ENCODE data around the gene OGDH. TPM values are rescaled to one million over a fixed set of nuclear protein-coding genes. Genes with fewer than 3 reads are reported as not detected.

The OGDH gene
- total and polyA plus RNA-seq, 2 experiments from 2014 or later = 13.5 to 76.9 TPM

- H3K36me3 Mint-ChIP-seq (ENCODE audit: low read depth) = peaks cover 81% of the 10 kb centered on the region
- no peak overlapping the region for H3K27ac ChIP-seq (ENCODE audit: low read depth)
- no peak overlapping the region for H2AFZ ChIP-seq
- peaks cover 22% of the 10 kb centered on the region for H3K27me3 Mint-ChIP-seq (ENCODE audit: insufficient read depth, low read depth, poor library complexity)
- H3K9me2 ChIP-seq (ENCODE audit: insufficient read depth) = no peaks in the 10 kb centered on the region
- no peak overlapping the region for H3K4me2 ChIP-seq
- H3K36me3 ChIP-seq (ENCODE audit: insufficient read depth) = peaks cover 39% of the 10 kb centered on the region
- no peak overlapping the region for H3K4me3 ChIP-seq
- no peak overlapping the region for H3K27ac Mint-ChIP-seq
- no peak for DNase-seq (ENCODE audit: low spot score)
- no peak overlapping the region for H3K4me3 Mint-ChIP-seq
- H3K9me3 Mint-ChIP-seq = no peaks in the 10 kb centered on the region
- H3F3A ChIP-seq (replicated peaks; ENCODE audit: low read depth) = peaks cover 12% of the 10 kb centered on the region; the same call in 1 of the 2 replicates
- no peak for TF ChIP-seq ETS1 (IDR thresholded peaks at IDR 0.05)
- TF ChIP-seq REST (IDR thresholded peaks at IDR 0.05; ENCODE audit: unreplicated experiment) = no peak
- no peak for TF ChIP-seq ZNF462 (CRISPR knock-in tag; IDR thresholded peaks at IDR 0.05)
- TF ChIP-seq STAT1 (IDR thresholded peaks at IDR 0.05; ENCODE audit: unreplicated experiment) = no peak
- TF ChIP-seq ZNF114 (CRISPR knock-in tag; IDR thresholded peaks at IDR 0.05) = no peak
- no peak for TF ChIP-seq ZNF331 (CRISPR knock-in tag; IDR thresholded peaks at IDR 0.05; ENCODE audit: low read depth)
- no peak for TF ChIP-seq CTCF (conservative IDR thresholded peaks at IDR 0.05; ENCODE audit: low read depth in 2 of 2)
- no peak for TF ChIP-seq CREB1 (CRISPR knock-in tag; IDR thresholded peaks at IDR 0.05; ENCODE audit: low read depth)
- no peak for TF ChIP-seq JUNB (IDR thresholded peaks at IDR 0.05; ENCODE audit: unreplicated experiment)
- TF ChIP-seq POLR2AphosphoS5 (IDR thresholded peaks at IDR 0.05; ENCODE audit: low read depth) = no peak
- no peak for TF ChIP-seq EZH2 (IDR thresholded peaks at IDR 0.05; ENCODE audit: low read depth, unreplicated experiment)
- no peak for TF ChIP-seq EZH2phosphoT487 (IDR thresholded peaks at IDR 0.05; ENCODE audit: unreplicated experiment)
- TF ChIP-seq NANOG (IDR thresholded peaks at IDR 0.05; ENCODE audit: borderline replicate concordance) = no peak
- H3K79me2 ChIP-seq (replicated peaks; ENCODE audit: insufficient read depth) = no peaks in the 10 kb centered on the region
- peaks cover 5% of the 10 kb centered on the region for H3K4me1 Mint-ChIP-seq
- ATAC-seq = no peak
- H4K20me1 ChIP-seq (replicated peaks; ENCODE audit: insufficient read depth) = no peaks in the 10 kb centered on the region
- H3K4me1 ChIP-seq (ENCODE audit: insufficient read depth) = no peaks in the 10 kb centered on the region
- no peaks in the 10 kb centered on the region for H3K27me3 ChIP-seq (ENCODE audit: insufficient read depth)
Measured at GRCh38 chr7:44566680-44567079, 39.7 kb upstream of the OGDH start.

Data from GM23338 (cell line).